ENCODE measurements around the gene PSAT1. TPM values are rescaled to one million over a fixed set of nuclear protein-coding genes. Genes with fewer than 3 reads are reported as not detected.

The PSAT1 gene
- total RNA-seq, 1 donor from 2014 or later: 6.9 TPM

DNA sequence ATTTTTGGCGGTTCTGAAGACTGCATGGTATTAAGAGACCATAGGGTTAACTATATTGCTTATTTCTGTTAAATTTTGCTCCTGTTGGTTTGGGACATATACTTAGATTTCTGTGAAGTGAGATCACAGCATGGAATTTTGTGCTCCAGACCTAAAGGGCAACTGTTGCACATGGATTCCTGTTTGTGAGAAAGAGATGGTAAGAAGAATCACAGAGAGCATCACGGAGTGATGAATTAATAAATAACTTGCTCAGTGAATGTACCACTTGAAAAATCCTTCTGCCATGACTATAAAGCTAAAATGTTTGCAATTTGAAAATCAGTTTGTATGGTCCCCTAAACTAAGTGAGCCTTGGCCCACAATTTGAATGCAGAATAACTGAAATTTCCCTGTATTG, 4.5 kb downstream of the PSAT1 start:
- intact Hi-C loops (cut with DNase I): no loop called here
- Histone ChIP-seq H3K27me3 (no peaks in the 10 kb centered on the region), H3K4me1 (peaks cover 19% of the 10 kb centered on the region), H3K9me3 (no peaks in the 10 kb centered on the region), H3K4me3 (no peak overlapping the region), H3K27ac (no peak overlapping the region), H3K36me3 (no peaks in the 10 kb centered on the region)
- no peak for DNase-seq (ENCODE audit: extremely low spot score in 2 of 2)
- TF ChIP-seq POLR2AphosphoS5 (IDR thresholded peaks at IDR 0.05; ENCODE audit: insufficient read depth in 1 of 2, low read depth in 1 of 2): no peak
- no peak for TF ChIP-seq POLR2A (IDR thresholded peaks at IDR 0.05)
- TF ChIP-seq, protein P1, sequence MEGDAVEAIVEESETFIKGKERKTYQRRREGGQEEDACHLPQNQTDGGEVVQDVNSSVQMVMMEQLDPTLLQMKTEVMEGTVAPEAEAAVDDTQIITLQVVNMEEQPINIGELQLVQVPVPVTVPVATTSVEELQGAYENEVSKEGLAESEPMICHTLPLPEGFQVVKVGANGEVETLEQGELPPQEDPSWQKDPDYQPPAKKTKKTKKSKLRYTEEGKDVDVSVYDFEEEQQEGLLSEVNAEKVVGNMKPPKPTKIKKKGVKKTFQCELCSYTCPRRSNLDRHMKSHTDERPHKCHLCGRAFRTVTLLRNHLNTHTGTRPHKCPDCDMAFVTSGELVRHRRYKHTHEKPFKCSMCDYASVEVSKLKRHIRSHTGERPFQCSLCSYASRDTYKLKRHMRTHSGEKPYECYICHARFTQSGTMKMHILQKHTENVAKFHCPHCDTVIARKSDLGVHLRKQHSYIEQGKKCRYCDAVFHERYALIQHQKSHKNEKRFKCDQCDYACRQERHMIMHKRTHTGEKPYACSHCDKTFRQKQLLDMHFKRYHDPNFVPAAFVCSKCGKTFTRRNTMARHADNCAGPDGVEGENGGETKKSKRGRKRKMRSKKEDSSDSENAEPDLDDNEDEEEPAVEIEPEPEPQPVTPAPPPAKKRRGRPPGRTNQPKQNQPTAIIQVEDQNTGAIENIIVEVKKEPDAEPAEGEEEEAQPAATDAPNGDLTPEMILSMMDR (IDR thresholded peaks at IDR 0.05): no peak

DNA sequence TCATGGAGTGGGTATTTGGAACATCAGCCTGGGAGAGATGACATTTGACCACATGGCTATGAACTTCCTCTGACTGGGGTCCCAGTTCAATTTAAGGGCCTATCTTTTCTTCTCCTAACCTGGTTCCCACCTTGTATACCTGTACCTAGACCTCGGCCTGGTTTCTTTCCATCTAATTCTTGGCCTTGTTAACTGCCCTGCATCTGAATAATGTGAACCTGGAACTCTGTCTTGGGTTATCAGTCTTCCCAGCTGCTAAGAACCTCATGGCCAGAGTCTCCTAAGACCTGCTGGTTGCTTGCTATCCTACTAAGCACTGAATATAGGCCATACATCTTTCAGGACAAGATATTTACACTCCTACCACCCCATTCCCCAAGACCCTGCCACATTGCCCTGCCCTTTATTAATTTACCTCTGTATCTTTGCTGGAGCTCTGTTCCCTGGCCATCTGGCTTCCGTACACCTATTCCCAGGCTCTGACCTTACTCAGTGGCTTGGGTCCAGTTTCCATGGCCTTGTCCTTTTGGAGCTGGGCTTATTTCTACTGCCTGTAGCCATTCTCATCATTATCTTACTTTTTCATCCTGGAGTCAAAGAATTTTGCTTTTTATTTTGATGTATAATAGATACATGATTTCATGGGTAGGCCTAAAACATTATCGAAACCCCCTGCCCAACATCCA, 6.6 kb downstream of the PSAT1 start:
- Histone ChIP-seq H3K9me3 (no peaks in the 10 kb centered on the region), H3K4me3 (no peak overlapping the region), H3K27me3 (no peaks in the 10 kb centered on the region), H3K36me3 (no peaks in the 10 kb centered on the region), H3K27ac (no peak overlapping the region), H3K4me1 (no peaks in the 10 kb centered on the region)
- intact Hi-C loops (cut with DNase I): no loop called here
- TF ChIP-seq, protein P1 (IDR thresholded peaks at IDR 0.05): no peak
- TF ChIP-seq POLR2A (IDR thresholded peaks at IDR 0.05) (no peak), POLR2AphosphoS5 (IDR thresholded peaks at IDR 0.05; ENCODE audit: insufficient read depth in 1 of 2, low read depth in 1 of 2) (no peak)
- no peak for DNase-seq (ENCODE audit: extremely low spot score in 2 of 2)

DNA sequence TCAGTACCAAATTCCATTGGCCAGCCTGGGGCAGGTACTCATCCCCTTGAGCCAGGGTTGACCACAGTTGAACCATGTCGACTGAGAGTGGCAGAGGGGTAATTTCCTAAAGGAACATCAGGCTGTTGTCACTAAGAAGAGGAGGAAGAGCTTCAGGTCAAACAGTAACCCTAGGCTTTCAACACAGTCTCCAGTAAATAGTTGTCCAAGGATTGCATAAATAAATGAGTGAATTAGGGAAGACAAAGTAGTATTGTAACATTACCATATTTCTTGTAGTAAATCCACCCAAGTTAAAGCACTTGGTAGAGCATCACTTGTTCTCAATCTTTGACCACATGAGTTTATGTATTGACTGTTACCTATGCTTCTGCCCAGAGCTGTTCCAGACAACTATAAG, 7.4 kb downstream of the PSAT1 start:
- Histone ChIP-seq H3K27me3 (no peaks in the 10 kb centered on the region), H3K9me3 (no peaks in the 10 kb centered on the region), H3K36me3 (no peaks in the 10 kb centered on the region), H3K4me1 (no peaks in the 10 kb centered on the region), H3K4me3 (no peak overlapping the region), H3K27ac (no peak overlapping the region)
- intact Hi-C loops (cut with DNase I): no loop called here
- TF ChIP-seq POLR2A (IDR thresholded peaks at IDR 0.05): no peak
- TF ChIP-seq, protein P1 (IDR thresholded peaks at IDR 0.05): no peak
- TF ChIP-seq POLR2AphosphoS5 (IDR thresholded peaks at IDR 0.05; ENCODE audit: insufficient read depth in 1 of 2, low read depth in 1 of 2): no peak
- DNase-seq (ENCODE audit: extremely low spot score in 2 of 2): no peak

DNA sequence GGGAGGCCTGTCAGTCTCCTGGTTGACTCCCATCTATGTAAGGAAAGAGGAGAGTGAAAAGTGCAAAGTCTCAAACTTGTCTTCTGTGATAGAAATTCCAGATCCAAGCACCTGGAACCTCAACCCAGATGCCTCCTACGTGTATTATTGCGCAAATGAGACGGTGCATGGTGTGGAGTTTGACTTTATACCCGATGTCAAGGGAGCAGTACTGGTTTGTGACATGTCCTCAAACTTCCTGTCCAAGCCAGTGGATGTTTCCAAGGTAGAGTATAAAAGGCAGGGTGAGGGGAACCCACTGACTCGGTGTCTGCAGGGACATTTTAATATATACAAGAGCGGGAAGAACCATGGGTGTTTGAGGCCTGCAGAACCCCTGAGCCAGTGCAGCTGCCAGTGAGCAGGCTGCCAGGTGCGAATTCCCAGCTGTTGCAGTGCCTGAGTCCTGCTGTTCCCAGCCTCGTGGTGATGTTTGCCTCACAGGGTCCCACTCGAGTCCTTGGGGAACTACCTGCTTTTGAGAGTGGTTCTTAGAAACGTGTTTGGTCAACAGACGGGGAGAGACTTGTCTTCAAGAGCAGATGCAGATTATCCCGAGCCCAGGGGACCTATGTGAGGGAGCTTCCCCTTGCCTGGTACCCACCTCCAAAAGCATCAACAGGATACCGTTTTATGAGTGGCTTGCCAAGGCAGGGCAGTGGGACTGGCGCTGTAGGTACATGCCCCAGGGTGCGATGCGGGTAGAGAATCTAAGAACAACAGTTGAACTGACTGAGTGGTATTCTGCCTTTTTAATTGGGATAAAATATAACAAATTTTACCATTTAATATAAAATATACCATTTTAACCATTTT, 9.5 kb downstream of the PSAT1 start:
- TF ChIP-seq, protein P1 (IDR thresholded peaks at IDR 0.05): no peak
- TF ChIP-seq POLR2AphosphoS5 (IDR thresholded peaks at IDR 0.05; ENCODE audit: insufficient read depth in 1 of 2, low read depth in 1 of 2) (no peak), POLR2A (IDR thresholded peaks at IDR 0.05) (no peak)
- H3K4me3 ChIP-seq: no peak overlapping the region
- H3K4me1 ChIP-seq: no peaks in the 10 kb centered on the region
- no peak overlapping the region for H3K27ac ChIP-seq
- H3K9me3 ChIP-seq: no peaks in the 10 kb centered on the region
- H3K27me3 ChIP-seq: no peaks in the 10 kb centered on the region
- intact Hi-C loops (cut with DNase I): no loop called here
- H3K36me3 ChIP-seq: no peaks in the 10 kb centered on the region
- no peak for DNase-seq (ENCODE audit: extremely low spot score in 2 of 2)

DNA sequence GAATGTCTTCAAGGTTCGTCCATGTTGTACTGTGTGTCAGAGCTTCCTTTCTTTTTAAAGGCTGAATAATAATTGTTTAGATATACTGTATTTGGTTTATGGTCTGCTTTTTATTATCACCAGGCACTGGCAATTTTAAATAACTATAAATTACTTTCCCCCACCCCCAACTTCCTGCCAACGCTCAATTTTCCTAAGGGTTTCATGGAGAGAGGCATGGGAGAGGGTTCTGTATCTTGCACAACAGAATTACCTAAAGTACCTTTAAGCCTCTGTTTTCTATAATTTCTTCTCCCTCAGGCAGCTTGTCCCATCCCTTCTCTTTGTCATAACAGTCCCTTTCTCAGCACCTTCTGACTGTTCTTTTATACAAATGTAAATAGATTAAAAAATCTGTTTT, 10.4 kb downstream of the PSAT1 start:
- no peak overlapping the region for H3K27ac ChIP-seq
- no peaks in the 10 kb centered on the region for H3K27me3 ChIP-seq
- no peak overlapping the region for H3K4me3 ChIP-seq
- no peaks in the 10 kb centered on the region for H3K36me3 ChIP-seq
- TF ChIP-seq POLR2AphosphoS5 (IDR thresholded peaks at IDR 0.05; ENCODE audit: insufficient read depth in 1 of 2, low read depth in 1 of 2) (no peak), POLR2A (IDR thresholded peaks at IDR 0.05) (no peak)
- TF ChIP-seq, protein P1 (IDR thresholded peaks at IDR 0.05): no peak
- H3K4me1 ChIP-seq: no peaks in the 10 kb centered on the region
- no peak for DNase-seq (ENCODE audit: extremely low spot score in 2 of 2)
- intact Hi-C loops (cut with DNase I): no loop called here
- no peaks in the 10 kb centered on the region for H3K9me3 ChIP-seq

Measured in vagina (tissue), 2 donors.